Hypothalamus (tissue), 51 donors: ENCODE data around the gene RTN4R.
"Not testable (repeated sequence)": the region's sequence is repeated elsewhere in the genome, so short reads cannot be mapped to it uniquely, and the experiment has no call there.

Experiments used
- DNase-seq, 51 donors: peaks; one replicate each; lab custom pipeline; 2025; lab: John Stamatoyannopoulos, UW

Gene RTN4R

GRCh38 chr22:20268279-20269012 lies at the start of gene RTN4R:
RTN4R (minus strand) TSS chr22:20268318; CDS start chr22:20268092, 226 bp downstream.
- DNase-seq: peak in 24 of 51 donors; percentile 5 to 71 (median 28)

GRCh38 chr22:20317402-20318042 lies 49.4 kb upstream of the RTN4R start:
- DNase-seq: not testable (repeated sequence)

- DNase-seq: no peak
Measured at GRCh38 chr22:20316844-20317401, 48.8 kb upstream of the RTN4R start.

GRCh38 chr22:20316217-20316843 lies 48.2 kb upstream of the RTN4R start:
- DNase-seq: no peak

- DNase-seq: no peak
Measured at GRCh38 chr22:20315337-20316216, 47.5 kb upstream of the RTN4R start.

- DNase-seq: not testable (repeated sequence)
Measured at GRCh38 chr22:20314741-20315336, 46.7 kb upstream of the RTN4R start.

- DNase-seq: not testable (repeated sequence)
Measured at GRCh38 chr22:20314206-20314605, 46.1 kb upstream of the RTN4R start.

- not testable (repeated sequence) for DNase-seq
Measured at GRCh38 chr22:20313306-20314077, 45.4 kb upstream of the RTN4R start.

- DNase-seq: no peak
Measured at GRCh38 chr22:20312396-20313191, 44.5 kb upstream of the RTN4R start.

- DNase-seq: not testable (repeated sequence)
Measured at GRCh38 chr22:20311249-20312062, 43.3 kb upstream of the RTN4R start.

- DNase-seq: not testable (repeated sequence)
Measured at GRCh38 chr22:20310773-20311172, 42.7 kb upstream of the RTN4R start.

GRCh38 chr22:20310180-20310579 lies 42.1 kb upstream of the RTN4R start:
- not testable (repeated sequence) for DNase-seq

- DNase-seq: not testable (repeated sequence)
Measured at GRCh38 chr22:20308806-20309650, 40.9 kb upstream of the RTN4R start.

GRCh38 chr22:20307448-20308447 lies 39.6 kb upstream of the RTN4R start:
- not testable (repeated sequence) for DNase-seq
